OCI-LY1 (cell line): ENCODE results near the gene VWA8.
A peak's percentile ranks its signal among the peaks of the same experiment; 100 is the strongest.
"Not testable (repeated sequence)": the region's sequence is repeated elsewhere in the genome, so short reads cannot be mapped to it uniquely, and the experiment has no call there.

Source experiments
- H2AFZ ChIP-seq: fragments of 200-600 bp; sonication (generic), shearing (Covaris generic); 2 replicates; pipeline ENCODE4 v1.6.0; 2014; ENCODE audit warnings: antibody characterized with exemption, mild to moderate bottlenecking, low read length
- H3F3A ChIP-seq: fragments of 200-600 bp; sonication (generic), shearing (Covaris generic); 2 replicates; pipeline ENCODE4 v1.6.0; 2014; ENCODE audit warnings: mild to moderate bottlenecking, antibody characterized with exemption, low read length, moderate library complexity; ENCODE audit not compliant: insufficient read depth
- H3K27ac ChIP-seq: fragments of 200-600 bp; sonication (generic); 2 replicates; pipeline ENCODE4 v1.5.1; 2014; ENCODE audit warnings: low read length, mixed run types, mild to moderate bottlenecking, low read depth; ENCODE audit not compliant: poor library complexity, severe bottlenecking
- H3K27me3 ChIP-seq: fragments of 200-600 bp; sonication (generic); 2 replicates; pipeline ENCODE4 v1.6.0; 2014; ENCODE audit warnings: antibody characterized with exemption, mild to moderate bottlenecking, low read length, moderate library complexity; ENCODE audit not compliant: insufficient read depth
- H3K36me3 ChIP-seq: fragments of 200-600 bp; sonication (generic); 2 replicates; pipeline ENCODE4 v1.6.1; 2014; ENCODE audit warnings: mild to moderate bottlenecking, antibody characterized with exemption, low read length, moderate library complexity, mixed read lengths; ENCODE audit not compliant: insufficient read depth
- H3K4me1 ChIP-seq: fragments of 200-600 bp; sonication (generic); 2 replicates; pipeline ENCODE4 v1.5.1; 2014; ENCODE audit warnings: mild to moderate bottlenecking, low read length, moderate library complexity; ENCODE audit not compliant: insufficient read depth, severe bottlenecking
- H3K4me2 ChIP-seq: fragments of 200-600 bp; sonication (generic), shearing (Covaris generic); 2 replicates; pipeline ENCODE4 v1.6.1; 2014; ENCODE audit warnings: low read length
- H3K4me3 ChIP-seq: fragments of 200-600 bp; sonication (generic); 2 replicates; pipeline ENCODE4 v1.5.1; 2014; ENCODE audit warnings: low read length, low read depth, mild to moderate bottlenecking, mixed read lengths; ENCODE audit not compliant: poor library complexity, severe bottlenecking
- H3K79me2 ChIP-seq: fragments of 200-600 bp; shearing (Covaris generic); 2 replicates; pipeline ENCODE4 v1.6.1; 2016; ENCODE audit warnings: mixed run types, low read length, mixed read lengths; ENCODE audit not compliant: insufficient read depth
- H3K9ac ChIP-seq: fragments of 200-600 bp; sonication (generic), shearing (Covaris generic); 2 replicates; pipeline ENCODE4 v1.6.1; 2014; ENCODE audit warnings: mild to moderate bottlenecking, low read length, mixed read lengths
- H3K9me2 ChIP-seq: fragments of 200-600 bp; sonication (generic), shearing (Covaris generic); 2 replicates; pipeline ENCODE4 v1.6.1; 2014; ENCODE audit warnings: low read depth, mild to moderate bottlenecking, low read length, mixed read lengths
- H3K9me3 ChIP-seq: fragments of 200-600 bp; shearing (Covaris generic); 2 replicates; pipeline ENCODE4 v1.6.1; 2014; ENCODE audit warnings: low read length, mixed read lengths
- H4K20me1 ChIP-seq: fragments of 200-600 bp; sonication (generic), shearing (Covaris generic); 2 replicates; pipeline ENCODE4 v1.6.0; 2016; ENCODE audit warnings: mild to moderate bottlenecking, low read length; ENCODE audit not compliant: insufficient read depth
- CTCF ChIP-seq: fragments of 200-600 bp; sonication (generic), shearing (Covaris generic); IDR thresholded peaks from 2 replicates; pipeline ENCODE4 v1.5.1; 2017; ENCODE audit warnings: mild to moderate bottlenecking, antibody characterized with exemption, low read length, moderate library complexity, mixed read lengths
- EZH2 ChIP-seq: fragments of 200-600 bp; sonication (generic), shearing (Covaris generic); IDR thresholded peaks from 2 replicates; pipeline ENCODE4 v1.8.0; 2017; ENCODE audit warnings: borderline replicate concordance, mixed run types, mild to moderate bottlenecking, antibody characterized with exemption, low read length, moderate library complexity, mixed read lengths

Gene VWA8

DNA sequence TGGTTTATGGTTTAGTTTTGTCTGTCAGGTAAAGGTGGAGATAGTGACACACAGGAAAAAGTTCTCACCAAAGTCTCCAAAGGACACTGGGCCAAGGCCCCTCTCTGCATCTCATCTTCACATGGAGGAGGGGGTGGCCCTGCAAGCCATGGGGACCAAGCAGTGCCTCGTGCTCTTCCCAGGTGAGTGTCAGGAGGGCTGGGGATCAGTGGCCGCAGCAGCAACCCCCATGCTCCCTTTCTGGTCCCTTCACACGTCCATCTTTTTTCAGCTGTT, 415.5 kb downstream of the VWA8 start:
- Histone ChIP-seq H3K4me2 (no peak overlapping the region), H3K27me3 (no peaks in the 10 kb centered on the region), H3K4me1 (peaks cover 57% of the 10 kb centered on the region), H2AFZ (no peak overlapping the region), H4K20me1 (no peaks in the 10 kb centered on the region), H3K9ac (no peak overlapping the region), H3F3A (no peaks in the 10 kb centered on the region), H3K4me3 (no peak overlapping the region), H3K9me2 (no peaks in the 10 kb centered on the region), H3K27ac (peak overlapping the region; percentile 38), H3K36me3 (no peaks in the 10 kb centered on the region; the same call in 1 of the 2 replicates), H3K9me3 (peaks cover 12% of the 10 kb centered on the region), H3K79me2 (no peaks in the 10 kb centered on the region)
- TF ChIP-seq CTCF: no peak
- TF ChIP-seq EZH2: no peak

DNA sequence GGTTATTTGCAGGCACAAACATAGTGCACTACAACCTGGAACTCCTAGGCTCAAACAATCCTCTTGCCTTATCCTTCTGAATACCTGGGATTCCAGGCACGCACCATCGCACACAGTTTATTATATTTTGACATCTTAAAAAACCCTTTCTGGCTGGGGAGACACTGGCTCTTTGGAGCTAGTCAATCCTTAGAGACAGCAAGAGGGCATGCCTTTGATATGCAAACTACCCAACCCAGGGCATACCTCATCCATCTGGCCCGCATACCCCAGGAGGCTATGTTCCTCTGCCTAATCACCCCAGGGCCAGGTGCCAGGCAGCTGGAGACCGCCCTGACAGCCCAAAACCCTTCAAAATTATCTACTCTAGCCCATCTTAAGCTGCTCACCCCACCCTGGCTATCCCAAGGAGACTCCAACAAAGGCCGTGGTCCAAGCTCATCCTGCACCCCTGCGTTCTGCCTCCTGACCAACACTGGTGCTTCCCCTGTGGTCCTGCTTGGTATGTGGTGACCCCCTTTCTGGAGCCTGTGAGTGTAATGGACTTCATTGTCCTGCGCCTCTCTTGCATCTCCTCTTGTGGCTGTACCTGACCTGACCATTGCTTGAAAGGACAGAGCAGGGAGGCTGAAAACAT, 417.1 kb downstream of the VWA8 start:
- H3K9me3 ChIP-seq: peaks cover 12% of the 10 kb centered on the region
- H3K79me2 ChIP-seq: no peaks in the 10 kb centered on the region
- H3F3A ChIP-seq: no peaks in the 10 kb centered on the region
- H3K4me2 ChIP-seq: peak overlapping the region; percentile 23; the same call in 1 of the 2 replicates
- H3K4me1 ChIP-seq: peaks cover 63% of the 10 kb centered on the region
- peak overlapping the region; percentile 23; the same call in 1 of the 2 replicates for H3K9ac ChIP-seq
- no peaks in the 10 kb centered on the region; the same call in 1 of the 2 replicates for H3K36me3 ChIP-seq
- no peaks in the 10 kb centered on the region for H3K27me3 ChIP-seq
- TF ChIP-seq CTCF (no peak), EZH2 (no peak)
- no peak overlapping the region for H2AFZ ChIP-seq
- H4K20me1 ChIP-seq: no peaks in the 10 kb centered on the region
- no peaks in the 10 kb centered on the region for H3K9me2 ChIP-seq
- H3K27ac ChIP-seq: peak overlapping the region; percentile 38
- H3K4me3 ChIP-seq: peak overlapping the region; percentile 14

- not testable (repeated sequence) for H3K4me2 ChIP-seq, H3K27me3 ChIP-seq, H3K36me3 ChIP-seq
Observed at GRCh38 chr13:41542799-41543198, 418.1 kb downstream of the VWA8 start.

GRCh38 chr13:41542281-41542680, 418.6 kb downstream of the VWA8 start:
- Histone ChIP-seq H3K9me3 (peaks cover 12% of the 10 kb centered on the region), H3K27ac (no peak overlapping the region), H3K4me2 (no peak overlapping the region), H3K9ac (no peak overlapping the region), H3K4me1 (peaks cover 51% of the 10 kb centered on the region), H3K79me2 (no peaks in the 10 kb centered on the region), H3K27me3 (no peaks in the 10 kb centered on the region), H3F3A (no peaks in the 10 kb centered on the region), H3K4me3 (no peak overlapping the region), H2AFZ (no peak overlapping the region), H3K9me2 (no peaks in the 10 kb centered on the region), H4K20me1 (no peaks in the 10 kb centered on the region), H3K36me3 (no peaks in the 10 kb centered on the region; the same call in 1 of the 2 replicates)
- no peak for TF ChIP-seq EZH2
- no peak for TF ChIP-seq CTCF

More at GRCh38 chr13:41542799-41543198, 418.1 kb downstream of the VWA8 start:
- Histone ChIP-seq H3K4me1 (peaks cover 57% of the 10 kb centered on the region), H3K9me3 (peaks cover 12% of the 10 kb centered on the region)
- not testable (repeated sequence) for H3K9ac ChIP-seq, H3F3A ChIP-seq, H3K79me2 ChIP-seq, H3K27ac ChIP-seq, H4K20me1 ChIP-seq, H2AFZ ChIP-seq, H3K9me2 ChIP-seq, H3K4me3 ChIP-seq
